HEK293 (cell line): ENCODE data around the gene MMP25.
A peak's percentile ranks its signal among the peaks of the same experiment; 100 is the strongest.

ENCODE experiments used
- CTCF ChIA-PET: fragments of 350-600 bp; formaldehyde crosslinking; extraction: SDS; loops from one replicate; lab custom pipeline; 2021; ENCODE audit warnings: antibody characterized with exemption; lab: Yijun Ruan, JAX
- POLR2A ChIA-PET: fragments of 300-600 bp; formaldehyde crosslinking; extraction: SDS; loops from one replicate; lab custom pipeline; 2020; ENCODE audit warnings: antibody characterized with exemption, inconsistent platforms; lab: Yijun Ruan, JAX
- H3K27ac ChIP-seq: fragments of 200-500 bp; sonication (Bioruptor generic); 2 replicates; pipeline ENCODE4 v1.5.1; 2014; ENCODE audit warnings: low read depth, low read length, control low read depth, inconsistent platforms; ENCODE audit errors: extremely low read depth
- H3K36me3 ChIP-seq, 2 experiments: fragments of 200-500 bp in 1 of 2; sonication (Bioruptor generic) in 1 of 2; 1 replicate in 1 of 2; 2 replicates in 1 of 2; pipeline ENCODE4 v1.5.1; 2014 to 2017; ENCODE audit warnings: inconsistent platforms in 2 of 2, low read length in 2 of 2; ENCODE audit not compliant: control insufficient read depth in 2 of 2, insufficient read depth in 1 of 2
- H3K4me1 ChIP-seq: fragments of 200-500 bp; sonication (Bioruptor generic); 2 replicates; pipeline ENCODE4 v1.5.1; 2014; ENCODE audit warnings: mild to moderate bottlenecking, low read length, inconsistent platforms; ENCODE audit not compliant: control insufficient read depth, insufficient read depth
- H3K4me3 ChIP-seq: 2 replicates; pipeline ENCODE4 v1.5.1; 2011; ENCODE audit warnings: low read depth, mild to moderate bottlenecking, control low read depth, low read length, moderate library complexity
- H3K9me3 ChIP-seq: fragments of 200-500 bp; sonication (Bioruptor generic); 2 replicates; pipeline ENCODE4 v1.5.1; 2014; ENCODE audit warnings: low read depth, low read length, inconsistent platforms; ENCODE audit not compliant: control insufficient read depth, insufficient read depth
- KLF1 ChIP-seq: fragments of 450-650 bp; formaldehyde crosslinking; IDR thresholded peaks from 2 replicates; pipeline ENCODE4 v1.5.1; 2016; ENCODE audit warnings: missing biosample characterization, missing genetic modification characterization
- KLF10 ChIP-seq: fragments of 450-650 bp; IDR thresholded peaks from 2 replicates; pipeline ENCODE4 v1.5.1; 2018; ENCODE audit warnings: missing biosample characterization, mild to moderate bottlenecking, missing genetic modification characterization
- KLF16 ChIP-seq: fragments of 450-650 bp; formaldehyde crosslinking; IDR thresholded peaks from 2 replicates; pipeline ENCODE4 v1.5.1; 2017; ENCODE audit warnings: missing biosample characterization, missing genetic modification characterization
- KLF7 ChIP-seq: fragments of 450-650 bp; formaldehyde crosslinking; IDR thresholded peaks from 2 replicates; pipeline ENCODE4 v1.5.1; 2016; ENCODE audit warnings: missing biosample characterization, missing genetic modification characterization, borderline replicate concordance
- OSR2 ChIP-seq: fragments of 450-650 bp; formaldehyde crosslinking; IDR thresholded peaks from 2 replicates; pipeline ENCODE4 v1.5.1; 2016; ENCODE audit warnings: missing biosample characterization, missing genetic modification characterization
- SP3 ChIP-seq: fragments of 450-650 bp; formaldehyde crosslinking; IDR thresholded peaks from 2 replicates; pipeline ENCODE4 v1.5.1; 2016; ENCODE audit warnings: missing biosample characterization, missing genetic modification characterization
- YY1 ChIP-seq: fragments of 450-650 bp; formaldehyde crosslinking; IDR thresholded peaks from 2 replicates; pipeline ENCODE4 v1.5.1; 2018; ENCODE audit warnings: missing biosample characterization, missing genetic modification characterization
- ZBTB7A ChIP-seq: fragments of 450-650 bp; formaldehyde crosslinking; IDR thresholded peaks from 2 replicates; pipeline ENCODE4 v1.5.1; 2016; ENCODE audit warnings: low read depth, missing biosample characterization, missing genetic modification characterization
- ZEB2 ChIP-seq: fragments of 450-650 bp; formaldehyde crosslinking; IDR thresholded peaks from 2 replicates; pipeline ENCODE4 v1.5.1; 2016; ENCODE audit warnings: missing biosample characterization, missing genetic modification characterization
- ZFHX2 ChIP-seq: fragments of 450-650 bp; formaldehyde crosslinking; conservative IDR thresholded peaks from 2 replicates; pipeline ENCODE4 v1.5.1; 2016; ENCODE audit warnings: missing biosample characterization, missing genetic modification characterization
- ZFP37 ChIP-seq: fragments of 450-650 bp; formaldehyde crosslinking; IDR thresholded peaks from 2 replicates; pipeline ENCODE4 v1.5.1; 2016; ENCODE audit warnings: missing biosample characterization, missing genetic modification characterization
- ZNF112 ChIP-seq: fragments of 450-650 bp; formaldehyde crosslinking; IDR thresholded peaks from 2 replicates; pipeline ENCODE4 v1.5.0; 2017; ENCODE audit warnings: missing biosample characterization, missing genetic modification characterization
- ZNF133 ChIP-seq: fragments of 450-650 bp; formaldehyde crosslinking; IDR thresholded peaks from 2 replicates; pipeline ENCODE4 v1.5.1; 2016; ENCODE audit warnings: missing biosample characterization, missing genetic modification characterization
- ZNF138 ChIP-seq: fragments of 450-650 bp; formaldehyde crosslinking; IDR thresholded peaks from 2 replicates; pipeline ENCODE4 v1.5.1; 2016; ENCODE audit warnings: missing biosample characterization, missing genetic modification characterization, borderline replicate concordance
- ZNF175 ChIP-seq: fragments of 450-650 bp; formaldehyde crosslinking; IDR thresholded peaks from 2 replicates; pipeline ENCODE4 v1.5.1; 2016; ENCODE audit warnings: missing biosample characterization, missing genetic modification characterization
- ZNF202 ChIP-seq: fragments of 450-650 bp; formaldehyde crosslinking; IDR thresholded peaks from 2 replicates; pipeline ENCODE4 v1.5.1; 2016; ENCODE audit warnings: missing biosample characterization, missing genetic modification characterization, borderline replicate concordance
- ZNF223 ChIP-seq: fragments of 450-650 bp; formaldehyde crosslinking; IDR thresholded peaks from 2 replicates; pipeline ENCODE4 v1.5.1; 2016; ENCODE audit warnings: missing biosample characterization, missing genetic modification characterization
- ZNF248 ChIP-seq: fragments of 450-650 bp; formaldehyde crosslinking; IDR thresholded peaks from 2 replicates; pipeline ENCODE4 v1.5.1; 2017; ENCODE audit warnings: missing biosample characterization, missing genetic modification characterization
- ZNF354C ChIP-seq: fragments of 450-650 bp; formaldehyde crosslinking; IDR thresholded peaks from 2 replicates; pipeline ENCODE4 v1.5.1; 2016; ENCODE audit warnings: missing biosample characterization, missing genetic modification characterization, low read depth, borderline replicate concordance
- ZNF473 ChIP-seq: fragments of 450-650 bp; formaldehyde crosslinking; IDR thresholded peaks from 2 replicates; pipeline ENCODE4 v1.5.1; 2017; ENCODE audit warnings: missing biosample characterization, missing genetic modification characterization
- ZNF560 ChIP-seq: fragments of 450-650 bp; formaldehyde crosslinking; IDR thresholded peaks from 2 replicates; pipeline ENCODE4 v1.5.1; 2017; ENCODE audit warnings: missing biosample characterization, missing genetic modification characterization, borderline replicate concordance
- ZNF624 ChIP-seq: fragments of 450-650 bp; formaldehyde crosslinking; IDR thresholded peaks from 2 replicates; pipeline ENCODE4 v1.5.1; 2017; ENCODE audit warnings: missing biosample characterization, missing genetic modification characterization
- ZNF629 ChIP-seq: fragments of 450-650 bp; formaldehyde crosslinking; IDR thresholded peaks from 2 replicates; pipeline ENCODE4 v1.5.1; 2017; ENCODE audit warnings: missing biosample characterization, missing genetic modification characterization
- ZNF664 ChIP-seq: fragments of 450-650 bp; formaldehyde crosslinking; IDR thresholded peaks from 2 replicates; pipeline ENCODE4 v1.5.1; 2016; ENCODE audit warnings: missing biosample characterization, missing genetic modification characterization
- ZNF670 ChIP-seq: fragments of 450-650 bp; formaldehyde crosslinking; IDR thresholded peaks from 2 replicates; pipeline ENCODE4 v1.5.1; 2016; ENCODE audit warnings: missing biosample characterization, missing genetic modification characterization, low read depth
- TF ChIP-seq, protein P1 (sequence below): sonication (generic); formaldehyde crosslinking; IDR thresholded peaks from 2 replicates; pipeline ENCODE4 v1.8.1; 2022; ENCODE audit warnings: mild to moderate bottlenecking, moderate library complexity, missing genetic modification reagents
- TF ChIP-seq, protein P2 (sequence below): fragments of 450-650 bp; formaldehyde crosslinking; IDR thresholded peaks from 2 replicates; pipeline ENCODE4 v1.5.1; 2016; ENCODE audit warnings: missing biosample characterization, missing genetic modification characterization, borderline replicate concordance
- TF ChIP-seq, protein P3 (sequence below): fragments of 450-650 bp; formaldehyde crosslinking; IDR thresholded peaks from 2 replicates; pipeline ENCODE4 v1.5.1; 2016; ENCODE audit warnings: missing biosample characterization, missing genetic modification characterization
- TF ChIP-seq, protein P4 (sequence below): fragments of 450-650 bp; formaldehyde crosslinking; conservative IDR thresholded peaks from 2 replicates; pipeline ENCODE4 v1.5.1; 2016; ENCODE audit warnings: low read depth, missing biosample characterization, missing genetic modification characterization

MMP25 gene

DNA sequence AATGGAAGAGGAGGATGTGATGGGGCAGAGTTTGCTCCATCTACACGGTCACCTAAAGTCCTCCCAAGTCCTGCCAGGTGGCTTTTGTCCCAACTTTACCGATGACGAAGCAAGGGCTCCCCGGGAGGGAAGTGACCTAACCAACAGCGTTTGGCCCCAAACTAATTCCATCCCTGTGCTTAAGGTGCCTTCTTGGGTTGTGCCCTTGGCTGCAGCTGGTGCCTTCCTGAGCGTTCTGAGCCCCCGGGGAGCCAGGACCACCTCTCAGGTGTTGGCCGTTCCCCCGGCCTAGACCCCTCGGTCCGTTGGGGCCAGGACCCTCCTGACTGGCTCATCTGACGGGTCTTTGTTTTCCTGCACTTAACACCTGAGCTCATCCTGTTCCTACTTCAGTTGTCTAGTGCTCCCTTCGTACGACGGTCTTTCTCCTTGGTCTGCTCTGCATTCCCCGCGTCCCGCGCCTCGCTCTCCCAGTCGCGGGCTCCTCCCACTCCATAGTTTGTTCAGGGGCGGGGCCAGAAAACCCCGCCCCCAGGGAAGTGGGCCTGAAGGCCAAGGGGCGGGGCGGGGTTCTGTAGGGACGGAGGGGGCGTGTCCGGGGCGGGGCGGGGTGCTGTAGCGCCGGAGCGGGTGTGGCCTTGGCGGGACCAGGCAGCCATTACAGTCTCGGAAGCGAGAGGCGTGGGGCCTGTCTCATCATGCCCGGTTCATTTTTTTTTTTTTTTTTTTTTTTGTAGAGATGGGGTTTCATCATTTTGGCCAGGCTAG, 53.6 kb downstream of the MMP25 start:
- ChIA-PET CTCF (interaction anchor here (0.8 to 3.6 kb wide), 2 partner anchors 29 to 41 kb away, joined by 3 to 16 read pairs; no protein-coding TSS in a partner anchor), POLR2A (interaction anchor here (1.3 kb wide), 1 partner anchor 51 kb away, joined by 4 read pairs; no protein-coding TSS in a partner anchor)
- Histone ChIP-seq H3K36me3 (no peaks in the 10 kb centered on the region), H3K27ac (no peak overlapping the region), H3K4me3 (no peak overlapping the region), H3K4me1 (peaks cover 3% of the 10 kb centered on the region), H3K9me3 (no peaks in the 10 kb centered on the region)
- TF ChIP-seq, protein P1, sequence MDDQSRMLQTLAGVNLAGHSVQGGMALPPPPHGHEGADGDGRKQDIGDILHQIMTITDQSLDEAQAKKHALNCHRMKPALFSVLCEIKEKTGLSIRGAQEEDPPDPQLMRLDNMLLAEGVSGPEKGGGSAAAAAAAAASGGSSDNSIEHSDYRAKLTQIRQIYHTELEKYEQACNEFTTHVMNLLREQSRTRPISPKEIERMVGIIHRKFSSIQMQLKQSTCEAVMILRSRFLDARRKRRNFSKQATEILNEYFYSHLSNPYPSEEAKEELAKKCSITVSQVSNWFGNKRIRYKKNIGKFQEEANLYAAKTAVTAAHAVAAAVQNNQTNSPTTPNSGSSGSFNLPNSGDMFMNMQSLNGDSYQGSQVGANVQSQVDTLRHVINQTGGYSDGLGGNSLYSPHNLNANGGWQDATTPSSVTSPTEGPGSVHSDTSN (CRISPR knock-in tag) = no peak
- TF ChIP-seq KLF16 (tag by site-specific recombination) = no peak
- no peak for TF ChIP-seq ZNF664 (tag by site-specific recombination)
- peak; percentile 40 for TF ChIP-seq KLF1 (tag by site-specific recombination)
- TF ChIP-seq YY1 (tag by site-specific recombination) = peak; percentile 37; the same call in 1 of the 2 replicates
- TF ChIP-seq ZNF473 (tag by site-specific recombination) = no peak
- no peak for TF ChIP-seq ZNF670
- TF ChIP-seq ZNF248 (tag by site-specific recombination) = no peak
- TF ChIP-seq ZFP37 = no peak
- TF ChIP-seq ZNF133 (tag by site-specific recombination) = no peak
- no peak for TF ChIP-seq ZNF624 (tag by site-specific recombination)
- TF ChIP-seq, protein P2, sequence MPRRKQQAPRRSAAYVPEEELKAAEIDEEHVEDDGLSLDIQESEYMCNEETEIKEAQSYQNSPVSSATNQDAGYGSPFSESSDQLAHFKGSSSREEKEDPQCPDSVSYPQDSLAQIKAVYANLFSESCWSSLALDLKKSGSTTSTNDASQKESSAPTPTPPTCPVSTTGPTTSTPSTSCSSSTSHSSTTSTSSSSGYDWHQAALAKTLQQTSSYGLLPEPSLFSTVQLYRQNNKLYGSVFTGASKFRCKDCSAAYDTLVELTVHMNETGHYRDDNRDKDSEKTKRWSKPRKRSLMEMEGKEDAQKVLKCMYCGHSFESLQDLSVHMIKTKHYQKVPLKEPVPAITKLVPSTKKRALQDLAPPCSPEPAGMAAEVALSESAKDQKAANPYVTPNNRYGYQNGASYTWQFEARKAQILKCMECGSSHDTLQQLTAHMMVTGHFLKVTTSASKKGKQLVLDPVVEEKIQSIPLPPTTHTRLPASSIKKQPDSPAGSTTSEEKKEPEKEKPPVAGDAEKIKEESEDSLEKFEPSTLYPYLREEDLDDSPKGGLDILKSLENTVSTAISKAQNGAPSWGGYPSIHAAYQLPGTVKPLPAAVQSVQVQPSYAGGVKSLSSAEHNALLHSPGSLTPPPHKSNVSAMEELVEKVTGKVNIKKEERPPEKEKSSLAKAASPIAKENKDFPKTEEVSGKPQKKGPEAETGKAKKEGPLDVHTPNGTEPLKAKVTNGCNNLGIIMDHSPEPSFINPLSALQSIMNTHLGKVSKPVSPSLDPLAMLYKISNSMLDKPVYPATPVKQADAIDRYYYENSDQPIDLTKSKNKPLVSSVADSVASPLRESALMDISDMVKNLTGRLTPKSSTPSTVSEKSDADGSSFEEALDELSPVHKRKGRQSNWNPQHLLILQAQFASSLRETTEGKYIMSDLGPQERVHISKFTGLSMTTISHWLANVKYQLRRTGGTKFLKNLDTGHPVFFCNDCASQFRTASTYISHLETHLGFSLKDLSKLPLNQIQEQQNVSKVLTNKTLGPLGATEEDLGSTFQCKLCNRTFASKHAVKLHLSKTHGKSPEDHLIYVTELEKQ (tag by site-specific recombination) = no peak
- TF ChIP-seq, protein P3, sequence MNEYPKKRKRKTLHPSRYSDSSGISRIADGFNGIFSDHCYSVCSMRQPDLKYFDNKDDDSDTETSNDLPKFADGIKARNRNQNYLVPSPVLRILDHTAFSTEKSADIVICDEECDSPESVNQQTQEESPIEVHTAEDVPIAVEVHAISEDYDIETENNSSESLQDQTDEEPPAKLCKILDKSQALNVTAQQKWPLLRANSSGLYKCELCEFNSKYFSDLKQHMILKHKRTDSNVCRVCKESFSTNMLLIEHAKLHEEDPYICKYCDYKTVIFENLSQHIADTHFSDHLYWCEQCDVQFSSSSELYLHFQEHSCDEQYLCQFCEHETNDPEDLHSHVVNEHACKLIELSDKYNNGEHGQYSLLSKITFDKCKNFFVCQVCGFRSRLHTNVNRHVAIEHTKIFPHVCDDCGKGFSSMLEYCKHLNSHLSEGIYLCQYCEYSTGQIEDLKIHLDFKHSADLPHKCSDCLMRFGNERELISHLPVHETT = no peak
- no peak for TF ChIP-seq ZBTB7A (tag by site-specific recombination)
- peak; percentile 85 for TF ChIP-seq SP3 (tag by site-specific recombination)
- no peak for TF ChIP-seq ZNF223 (tag by site-specific recombination)
- 0 out of 2 replicates have a peak, but pooled peaks have one; percentile 5 for TF ChIP-seq ZNF629 (tag by site-specific recombination)
- 0 out of 2 replicates have a peak, but pooled peaks have one; percentile 62 for TF ChIP-seq ZEB2 (tag by site-specific recombination)
- TF ChIP-seq, protein P4, sequence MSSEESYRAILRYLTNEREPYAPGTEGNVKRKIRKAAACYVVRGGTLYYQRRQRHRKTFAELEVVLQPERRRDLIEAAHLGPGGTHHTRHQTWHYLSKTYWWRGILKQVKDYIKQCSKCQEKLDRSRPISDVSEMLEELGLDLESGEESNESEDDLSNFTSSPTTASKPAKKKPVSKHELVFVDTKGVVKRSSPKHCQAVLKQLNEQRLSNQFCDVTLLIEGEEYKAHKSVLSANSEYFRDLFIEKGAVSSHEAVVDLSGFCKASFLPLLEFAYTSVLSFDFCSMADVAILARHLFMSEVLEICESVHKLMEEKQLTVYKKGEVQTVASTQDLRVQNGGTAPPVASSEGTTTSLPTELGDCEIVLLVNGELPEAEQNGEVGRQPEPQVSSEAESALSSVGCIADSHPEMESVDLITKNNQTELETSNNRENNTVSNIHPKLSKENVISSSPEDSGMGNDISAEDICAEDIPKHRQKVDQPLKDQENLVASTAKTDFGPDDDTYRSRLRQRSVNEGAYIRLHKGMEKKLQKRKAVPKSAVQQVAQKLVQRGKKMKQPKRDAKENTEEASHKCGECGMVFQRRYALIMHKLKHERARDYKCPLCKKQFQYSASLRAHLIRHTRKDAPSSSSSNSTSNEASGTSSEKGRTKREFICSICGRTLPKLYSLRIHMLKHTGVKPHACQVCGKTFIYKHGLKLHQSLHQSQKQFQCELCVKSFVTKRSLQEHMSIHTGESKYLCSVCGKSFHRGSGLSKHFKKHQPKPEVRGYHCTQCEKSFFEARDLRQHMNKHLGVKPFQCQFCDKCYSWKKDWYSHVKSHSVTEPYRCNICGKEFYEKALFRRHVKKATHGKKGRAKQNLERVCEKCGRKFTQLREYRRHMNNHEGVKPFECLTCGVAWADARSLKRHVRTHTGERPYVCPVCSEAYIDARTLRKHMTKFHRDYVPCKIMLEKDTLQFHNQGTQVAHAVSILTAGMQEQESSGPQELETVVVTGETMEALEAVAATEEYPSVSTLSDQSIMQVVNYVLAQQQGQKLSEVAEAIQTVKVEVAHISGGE (tag by site-specific recombination) = no peak
- no peak for TF ChIP-seq OSR2 (tag by site-specific recombination)
- TF ChIP-seq ZFHX2 = no peak
- no peak for TF ChIP-seq KLF7 (tag by site-specific recombination)
- no peak for TF ChIP-seq ZNF175 (tag by site-specific recombination)
- TF ChIP-seq ZNF354C (tag by site-specific recombination) = no peak
- no peak for TF ChIP-seq ZNF202 (tag by site-specific recombination)
- TF ChIP-seq ZNF138 (tag by site-specific recombination) = no peak
- TF ChIP-seq ZNF560 (tag by site-specific recombination) = no peak
- peak; percentile 82 for TF ChIP-seq KLF10
- no peak for TF ChIP-seq ZNF112 (tag by site-specific recombination)
